Esophagus squamous epithelium (tissue), 4 donors: ENCODE data around the gene KCNJ4.

ENCODE experiments used
- CTCF ChIP-seq, 6 experiments: fragments of 450-650 bp in 4 of 6; fragments of 200-600 bp in 2 of 6; sonication (generic) in 2 of 6; IDR thresholded peaks; one replicate each; pipeline ENCODE4 v1.5.1; 2016 to 2019; ENCODE audit warnings: antibody characterized with exemption in 6 of 6, mild to moderate bottlenecking in 4 of 6, moderate library complexity in 4 of 6
- POLR2A ChIP-seq, 4 donors: fragments of 450-650 bp; IDR thresholded peaks; one replicate each; pipeline ENCODE4 v1.6.1; 2017; ENCODE audit warnings: antibody characterized with exemption in 4 of 4, mild to moderate bottlenecking in 4 of 4, moderate library complexity in 3 of 4

GRCh38 chr22:38444783-38445182 lies 10.2 kb downstream of the KCNJ4 start:
- no peak for TF ChIP-seq POLR2A (IDR thresholded peaks at IDR 0.05)
- no peak for TF ChIP-seq CTCF (IDR thresholded peaks at IDR 0.05)
